GM12878 (cell line): ENCODE results near the gene TCP1. TPM values are rescaled to one million over a fixed set of nuclear protein-coding genes. Genes with fewer than 3 reads are reported as not detected.

Source experiments
- ATAC-seq: fragments of 200-7000 bp; cut with Tn5 transposase; 3 replicates; pipeline ENCODE4 v1.9.1; 2020; ENCODE audit warnings: mild to moderate bottlenecking, moderate library complexity
- BruUV-seq: library from RNA; stranded (reverse); fragments of 400-500 nt; replicated peaks from 2 replicates; lab custom pipeline; 2021; lab: Mats Ljungman, UMichigan
- CTCF ChIA-PET: fragments of 300-600 bp; sonication (Branson Sonifier 250); formaldehyde crosslinking; extraction: SDS; loops from one replicate; lab custom pipeline; 2021; ENCODE audit warnings: inconsistent platforms; lab: Yijun Ruan, JAX
- POLR2A ChIA-PET: fragments of 350-600 bp; formaldehyde crosslinking; extraction: SDS; loops from one replicate; lab custom pipeline; 2021; ENCODE audit warnings: inconsistent platforms; lab: Charles Lee
- RAD21 ChIA-PET: fragments of 300-600 bp; sonication (Branson Sonifier 250); formaldehyde crosslinking; loops from one replicate; lab custom pipeline; 2023; ENCODE audit warnings: antibody characterized with exemption; ENCODE audit not compliant: unreplicated experiment; lab: Charles Lee
- SMC1A ChIA-PET: fragments of 300-600 bp; sonication (Branson Sonifier 250); formaldehyde crosslinking; loops from one replicate; lab custom pipeline; 2023; ENCODE audit not compliant: unreplicated experiment, uncharacterized antibody; lab: Charles Lee
- DNase-seq: peaks from one replicate; pipeline ENCODE4 v3.0.0-alpha.2; 2011; ENCODE audit warnings: low read depth, low spot score
- FAIRE-seq: peaks from 3 replicates; lab custom pipeline; 2011; peaks lifted over from hg19 to GRCh38; lab: Jason Lieb, UNC
- H2AFZ ChIP-seq: 2 replicates; pipeline ENCODE4 v1.6.0; 2011; ENCODE audit warnings: low read depth, low read length, control low read depth; ENCODE audit not compliant: control insufficient read depth
- H3K27ac ChIP-seq: 2 replicates; pipeline ENCODE4 v1.5.1; 2011; ENCODE audit warnings: control low read depth; ENCODE audit not compliant: control insufficient read depth, insufficient read depth
- H3K27me3 ChIP-seq, 2 experiments: replicated peaks in 1 of 2; 2 replicates each; pipeline versions ENCODE4 v1.6.0 to v1.6.1; 2011; ENCODE audit warnings: low read length in 1 of 2; ENCODE audit not compliant: control insufficient read depth in 2 of 2, insufficient read depth in 2 of 2
- H3K36me3 ChIP-seq, 2 experiments: 2 replicates each; pipeline ENCODE4 v1.5.1; 2011; ENCODE audit warnings: low read length in 1 of 2; ENCODE audit not compliant: control insufficient read depth in 2 of 2, insufficient read depth in 2 of 2
- H3K4me1 ChIP-seq: 2 replicates; pipeline ENCODE4 v1.6.1; 2011; ENCODE audit warnings: mild to moderate bottlenecking, low read length, moderate library complexity, mixed read lengths; ENCODE audit not compliant: control insufficient read depth, insufficient read depth
- H3K4me2 ChIP-seq: 2 replicates; pipeline ENCODE4 v1.6.0; 2011; ENCODE audit warnings: control low read depth; ENCODE audit not compliant: control insufficient read depth, insufficient read depth
- H3K4me3 ChIP-seq: fragments of 200-600 bp; sonication (generic); 2 replicates; pipeline ENCODE4 v1.5.1; 2016
- H3K79me2 ChIP-seq: 2 replicates; pipeline ENCODE4 v1.6.0; 2011; ENCODE audit warnings: low read length; ENCODE audit not compliant: control insufficient read depth, insufficient read depth
- H3K9ac ChIP-seq: 2 replicates; pipeline ENCODE4 v1.8.0; 2011; ENCODE audit warnings: low read length, control low read depth, mixed read lengths; ENCODE audit not compliant: control insufficient read depth, insufficient read depth
- H3K9me3 ChIP-seq: replicated peaks from 3 replicates; pipeline ENCODE4 v1.5.1; 2011; ENCODE audit warnings: mild to moderate bottlenecking, low read length; ENCODE audit not compliant: control insufficient read depth, insufficient read depth
- H4K20me1 ChIP-seq: 2 replicates; pipeline ENCODE4 v1.6.0; 2011; ENCODE audit not compliant: control insufficient read depth, insufficient read depth
- CBX5 ChIP-seq: sonication (generic); IDR thresholded peaks from 2 replicates; pipeline ENCODE4 v1.6.1; 2016; ENCODE audit warnings: low read depth, moderate library complexity, mild to moderate bottlenecking, inconsistent platforms
- DPF2 ChIP-seq: fragments of 450-650 bp; IDR thresholded peaks from 2 replicates; pipeline ENCODE4 v1.6.1; 2017; ENCODE audit warnings: mild to moderate bottlenecking
- EP300 ChIP-seq, 2 experiments: fragments of 150-350 bp in 1 of 2; IDR thresholded peaks; 2 replicates each; pipeline ENCODE4 v1.6.1; 2011 to 2012; ENCODE audit warnings: low read depth in 2 of 2, low read length in 2 of 2, borderline replicate concordance in 1 of 2, improper control_type of control experiment in 1 of 2, inconsistent platforms in 1 of 2; ENCODE audit not compliant: control insufficient read depth in 1 of 2
- HDAC6 ChIP-seq: fragments of 200-600 bp; sonication (generic); IDR thresholded peaks from one replicate; pipeline ENCODE4 v1.8.0; 2017; ENCODE audit warnings: antibody characterized with exemption; ENCODE audit not compliant: unreplicated experiment
- PAX5 ChIP-seq: IDR thresholded peaks from 2 replicates; pipeline ENCODE4 v1.6.1; 2011; ENCODE audit warnings: low read depth, low read length, borderline replicate concordance
- PML ChIP-seq: IDR thresholded peaks from 2 replicates; pipeline ENCODE4 v1.6.1; 2012; ENCODE audit warnings: low read length, inconsistent platforms
- POLR2A ChIP-seq: IDR thresholded peaks from 2 replicates; pipeline ENCODE4 v1.6.1; 2011; ENCODE audit warnings: low read depth, mild to moderate bottlenecking, low read length
- SMC3 ChIP-seq: IDR thresholded peaks from 2 replicates; pipeline ENCODE4 v1.6.1; 2011; ENCODE audit warnings: low read length, improper control_type of control experiment, borderline replicate concordance
- USF2 ChIP-seq: IDR thresholded peaks from 2 replicates; pipeline ENCODE4 v1.6.1; 2011; ENCODE audit warnings: low read depth, low read length, improper control_type of control experiment, borderline replicate concordance
- WGBS: methylation state at CpG from one replicate; pipeline ENCODE4 v1.1.6; 2016; ENCODE audit warnings: low lambda C conversion rate; ENCODE audit not compliant: insufficient replicate concordance, insufficient coverage; ENCODE audit errors: missing lambda C conversion rate; 5-methylcytosine and 5-hydroxymethylcytosine counted together
- in situ Hi-C: fragments of 300-500 bp; cut with MboI; formaldehyde crosslinking; loops from 9 replicates; pipeline ENCODE4 v1.14.3; 2018; ENCODE audit warnings: mixed read lengths
- intact Hi-C: fragments of 100-400 bp; cut with micrococcal nuclease; formaldehyde crosslinking; loops from one replicate; pipeline ENCODE4 v1.14.2; 2022; ENCODE audit not compliant: unreplicated experiment
- polyA plus RNA-seq, 11 experiments: library from polyadenylated mRNA; depleted of rRNA in 4 of 11; unstranded in 6 of 11; stranded (reverse) in 5 of 11; fragments of >200 nt; fragmentation: Nextera tagmentation in 4 of 11; fragmentation: Illumina TruSeq in 1 of 11; extraction: Ambion mirVana in 4 of 11; extraction: Trizol in 1 of 11; gene quantifications; 1 replicate in 1 of 11; 2 replicates in 10 of 11; pipeline versions ENCODE4 v1.2.1 to v1.2.3, GENCODE V29; 2011 to 2016; ENCODE audit warnings: inconsistent platforms in 2 of 11, missing spikeins in 2 of 11, low read depth in 1 of 11
- total RNA-seq, 4 experiments: library from RNA; depleted of rRNA in 3 of 4; stranded (reverse); fragments of >200 nt in 3 of 4; fragmentation: Illumina TruSeq in 1 of 4; extraction: Trizol in 1 of 4; gene quantifications; 2 replicates each; pipeline versions ENCODE4 v1.2.1 to v1.2.3, GENCODE V29; 2013 to 2021
- TF ChIP-seq, protein P1 (sequence below): IDR thresholded peaks from 2 replicates; pipeline ENCODE4 v1.6.1; 2011; ENCODE audit warnings: mild to moderate bottlenecking, low read depth, low read length, moderate library complexity; ENCODE audit not compliant: insufficient replicate concordance

The TCP1 gene
- total and polyA plus RNA-seq, 10 of the 15 experiments (the other 5 are each of a cell fraction or from before 2014, with no cell fraction given): 133 to 457 (median 306) TPM

GRCh38 chr6:159788276-159788675 lies 1.1 kb downstream of the TCP1 start:
- Histone ChIP-seq H3K4me2 (peak overlapping the region; percentile 67), H3K9ac (peak overlapping the region; percentile 88), H3K4me1 (no peaks in the 10 kb centered on the region; the same call in 1 of the 2 replicates), H3K79me2 (peaks cover 85% of the 10 kb centered on the region), H2AFZ (no peak overlapping the region), H3K27me3 (no peaks in the 10 kb centered on the region), H3K36me3 (peaks cover 1 to 15% of the 10 kb centered on the region in 2 experiments; a peak in 2 of 4 replicates), H3K4me3 (peak overlapping the region; percentile 90), H3K9me3 (no peaks in the 10 kb centered on the region), H4K20me1 (no peaks in the 10 kb centered on the region), H3K27ac (peak overlapping the region; percentile 80)
- in situ Hi-C loops (no loop called here), intact Hi-C loops (loop anchor here (2.0 to 5.0 kb wide), 3 partner anchors 95 to 184 kb away; partner anchors contain the start of gene SOD2)
- FAIRE-seq (no peak), ATAC-seq (no peak), DNase-seq (no peak)
- 35% methylated on average over 14 of the region's 15 CpGs for WGBS
- ChIA-PET RAD21 (interaction anchor here (0.9 to 5.5 kb wide), 7 partner anchors 27 to 189 kb away, joined by 3 to 52 read pairs (median 6); partner anchors contain the start of genes ACAT2 and WTAP), POLR2A (interaction anchor here (0.6 to 5.3 kb wide), 7 partner anchors 10 to 59 kb away, joined by 3 to 85 read pairs (median 4); partner anchors contain the start of genes ACAT2 and WTAP), CTCF (interaction anchor here (0.9 to 4.7 kb wide), 7 partner anchors 26 to 681 kb away, joined by 3 to 46 read pairs (median 4); partner anchors contain the start of genes ACAT2 and SOD2), SMC1A (interaction anchor here (0.6 to 8.4 kb wide), 8 partner anchors 11 to 194 kb away, joined by 3 to 108 read pairs (median 4); partner anchors contain the start of gene WTAP)
- no TSS peak for BruUV-seq
- TF ChIP-seq CBX5: 0 out of 2 replicates have a peak, but pooled peaks have one; percentile 3
- TF ChIP-seq PML: no peak
- no peak for TF ChIP-seq DPF2
- TF ChIP-seq EP300 (IDR thresholded peaks at IDR 0.05; ENCODE audit: borderline replicate concordance in 1 of 2, control insufficient read depth in 1 of 2, low read depth in 2 of 2, low read length in 2 of 2): no peak
- TF ChIP-seq PAX5: no peak

DNA sequence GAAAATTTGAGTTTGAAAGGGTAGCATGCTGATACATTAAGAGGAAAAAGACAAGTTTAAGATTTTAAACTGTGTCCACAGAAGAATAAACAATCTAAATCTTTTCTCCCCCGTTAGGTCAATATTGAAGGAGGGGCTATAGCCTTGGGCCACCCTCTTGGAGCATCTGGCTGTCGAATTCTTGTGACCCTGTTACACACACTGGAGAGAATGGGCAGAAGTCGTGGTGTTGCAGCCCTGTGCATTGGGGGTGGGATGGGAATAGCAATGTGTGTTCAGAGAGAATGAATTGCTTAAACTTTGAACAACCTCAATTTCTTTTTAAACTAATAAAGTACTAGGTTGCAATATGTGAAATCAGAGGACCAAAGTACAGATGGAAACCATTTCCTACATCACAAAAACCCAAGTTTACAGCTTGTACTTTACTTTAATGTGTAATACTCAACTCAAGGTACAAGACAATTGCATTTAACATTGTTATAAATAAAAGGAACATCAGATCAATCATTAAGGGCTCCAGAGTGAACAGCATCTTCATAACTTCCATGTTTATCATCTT lies 10.8 kb downstream of the TCP1 start:
- BruUV-seq: TSS peak; percentile 48
- intact Hi-C loops: no loop called here
- H3K9me3 ChIP-seq: no peaks in the 10 kb centered on the region
- H3K79me2 ChIP-seq: peaks cover 4% of the 10 kb centered on the region
- peaks cover 5 to 52% of the 10 kb centered on the region in 2 experiments for H3K36me3 ChIP-seq
- no peaks in the 10 kb centered on the region for H4K20me1 ChIP-seq
- no peak overlapping the region for H3K4me2 ChIP-seq
- no peak overlapping the region for H3K9ac ChIP-seq
- no peaks in the 10 kb centered on the region for H3K27me3 ChIP-seq
- no peak for TF ChIP-seq SMC3
- TF ChIP-seq HDAC6: no peak
- TF ChIP-seq, protein P1, sequence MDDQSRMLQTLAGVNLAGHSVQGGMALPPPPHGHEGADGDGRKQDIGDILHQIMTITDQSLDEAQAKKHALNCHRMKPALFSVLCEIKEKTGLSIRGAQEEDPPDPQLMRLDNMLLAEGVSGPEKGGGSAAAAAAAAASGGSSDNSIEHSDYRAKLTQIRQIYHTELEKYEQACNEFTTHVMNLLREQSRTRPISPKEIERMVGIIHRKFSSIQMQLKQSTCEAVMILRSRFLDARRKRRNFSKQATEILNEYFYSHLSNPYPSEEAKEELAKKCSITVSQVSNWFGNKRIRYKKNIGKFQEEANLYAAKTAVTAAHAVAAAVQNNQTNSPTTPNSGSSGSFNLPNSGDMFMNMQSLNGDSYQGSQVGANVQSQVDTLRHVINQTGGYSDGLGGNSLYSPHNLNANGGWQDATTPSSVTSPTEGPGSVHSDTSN: no peak
- no peak for TF ChIP-seq USF2
- TF ChIP-seq POLR2A: peak; percentile 32; the same call in 1 of the 2 replicates
- in situ Hi-C loops: no loop called here
- H3K4me1 ChIP-seq: no peaks in the 10 kb centered on the region
- CTCF ChIA-PET: no interaction called here
- RAD21 ChIA-PET: no interaction called here
- no peak overlapping the region for H2AFZ ChIP-seq
- DNase-seq (no peak), ATAC-seq (no peak), FAIRE-seq (no peak)
- 80% methylated on average over 3 of the region's 3 CpGs for WGBS
- POLR2A ChIA-PET: interaction anchor here (0.6 to 0.9 kb wide), 3 partner anchors 10 to 44 kb away, joined by 3 to 4 read pairs (median 3); no protein-coding TSS in a partner anchor
- no peak overlapping the region for H3K27ac ChIP-seq
- H3K4me3 ChIP-seq: no peak overlapping the region
- SMC1A ChIA-PET: interaction anchor here (1.0 to 5.2 kb wide), 2 partner anchors 13 to 14 kb away, joined by 3 to 28 read pairs; partner anchors contain the start of gene MRPL18
